H9 (cell line): ENCODE data around the gene USP6NL. TPM values are rescaled to one million over a fixed set of nuclear protein-coding genes. Genes with fewer than 3 reads are reported as not detected.
A peak's percentile ranks its signal among the peaks of the same experiment; 100 is the strongest.

ENCODE experiments used
- DNase-seq: peaks from one replicate; pipeline ENCODE4 v3.0.0-alpha.2; 2017
- H2AFZ ChIP-seq: one replicate; pipeline ENCODE4 v1.6.1; 2013; ENCODE audit warnings: mild to moderate bottlenecking, low read length, control low read depth, moderate library complexity
- H2AK5ac ChIP-seq: 2 replicates; pipeline ENCODE4 v1.6.1; 2013; ENCODE audit warnings: low read length, control low read depth, mixed read lengths; ENCODE audit not compliant: insufficient read length
- H2BK120ac ChIP-seq: one replicate; pipeline ENCODE4 v1.6.1; 2013; ENCODE audit warnings: low read depth, mild to moderate bottlenecking, low read length, control low read depth, inconsistent platforms; ENCODE audit not compliant: poor library complexity, severe bottlenecking
- H2BK12ac ChIP-seq: 2 replicates; pipeline ENCODE4 v1.6.1; 2013; ENCODE audit warnings: low read length, control low read depth, mixed read lengths, low read depth; ENCODE audit not compliant: insufficient read length
- H2BK15ac ChIP-seq: 2 replicates; pipeline ENCODE4 v1.6.1; 2013; ENCODE audit warnings: low read depth, low read length, control low read depth
- H2BK20ac ChIP-seq: one replicate; pipeline ENCODE4 v1.6.1; 2013; ENCODE audit warnings: low read depth, mild to moderate bottlenecking, low read length, control low read depth, inconsistent platforms; ENCODE audit not compliant: poor library complexity, severe bottlenecking
- H2BK5ac ChIP-seq: 2 replicates; pipeline ENCODE4 v1.6.1; 2013; ENCODE audit warnings: low read length, control low read depth, mixed read lengths; ENCODE audit not compliant: insufficient read length
- H3K14ac ChIP-seq: 2 replicates; pipeline ENCODE4 v1.6.1; 2013; ENCODE audit warnings: low read length, control low read depth; ENCODE audit not compliant: insufficient read depth
- H3K18ac ChIP-seq: 2 replicates; pipeline ENCODE4 v1.6.1; 2013; ENCODE audit warnings: low read depth, mild to moderate bottlenecking, mixed read lengths, low read length, control low read depth; ENCODE audit not compliant: insufficient read length
- H3K23ac ChIP-seq: 2 replicates; pipeline ENCODE4 v1.6.1; 2013; ENCODE audit warnings: low read length, control low read depth, mixed read lengths, low read depth; ENCODE audit not compliant: insufficient read length
- H3K23me2 ChIP-seq: 2 replicates; pipeline ENCODE4 v1.6.1; 2013; ENCODE audit warnings: low read depth, mild to moderate bottlenecking, mixed read lengths, low read length, control low read depth; ENCODE audit not compliant: insufficient read length, poor library complexity, severe bottlenecking
- H3K27ac ChIP-seq: 2 replicates; pipeline ENCODE4 v1.5.1; 2013; ENCODE audit warnings: low read length, control low read depth, mixed read lengths, low read depth; ENCODE audit not compliant: insufficient read length
- H3K27me3 ChIP-seq: 2 replicates; pipeline ENCODE4 v1.6.1; 2013; ENCODE audit warnings: low read length, control low read depth, inconsistent platforms; ENCODE audit not compliant: insufficient read depth
- H3K4ac ChIP-seq: 2 replicates; pipeline ENCODE4 v1.6.1; 2013; ENCODE audit warnings: low read depth, mild to moderate bottlenecking, control low read depth, inconsistent platforms, low read length, moderate library complexity
- H3K4me1 ChIP-seq: 2 replicates; pipeline ENCODE4 v1.6.1; 2013; ENCODE audit warnings: low read length, control low read depth, inconsistent platforms; ENCODE audit not compliant: insufficient read depth
- H3K4me2 ChIP-seq: 2 replicates; pipeline ENCODE4 v1.6.1; 2013; ENCODE audit warnings: low read length, control low read depth, mixed read lengths; ENCODE audit not compliant: insufficient read length, insufficient read depth
- H3K56ac ChIP-seq: 2 replicates; pipeline ENCODE4 v1.6.1; 2013; ENCODE audit warnings: low read depth, mild to moderate bottlenecking, mixed read lengths, low read length, control low read depth; ENCODE audit not compliant: insufficient read length
- H3K79me1 ChIP-seq: 2 replicates; pipeline ENCODE4 v1.6.1; 2013; ENCODE audit warnings: low read depth, mild to moderate bottlenecking, moderate library complexity, low read length, control low read depth, inconsistent platforms; ENCODE audit not compliant: insufficient read depth, poor library complexity, severe bottlenecking
- H3K79me2 ChIP-seq: 2 replicates; pipeline ENCODE4 v1.6.1; 2013; ENCODE audit warnings: low read length, control low read depth, inconsistent platforms; ENCODE audit not compliant: insufficient read depth
- H3K9ac ChIP-seq: 2 replicates; pipeline ENCODE4 v1.6.1; 2013; ENCODE audit warnings: low read length, control low read depth, mixed read lengths; ENCODE audit not compliant: insufficient read length; ENCODE audit errors: extremely low read depth
- H3K9me3 ChIP-seq: one replicate; pipeline ENCODE4 v1.6.1; 2013; ENCODE audit warnings: low read depth, low read length, inconsistent platforms; ENCODE audit not compliant: control insufficient read depth
- H3T11ph ChIP-seq: one replicate; pipeline ENCODE4 v1.6.1; 2013; ENCODE audit warnings: mild to moderate bottlenecking, low read length, control low read depth, inconsistent platforms
- H4K20me1 ChIP-seq: one replicate; pipeline ENCODE4 v1.6.1; 2013; ENCODE audit not compliant: control insufficient read depth, insufficient read length, insufficient read depth
- H4K5ac ChIP-seq: 2 replicates; pipeline ENCODE4 v1.6.1; 2013; ENCODE audit warnings: low read depth, mild to moderate bottlenecking, mixed read lengths, low read length, control low read depth; ENCODE audit not compliant: insufficient read length
- H4K8ac ChIP-seq: replicated peaks from 2 replicates; pipeline ENCODE4 v1.6.1; 2013; ENCODE audit warnings: low read length, control low read depth, mixed read lengths, low read depth; ENCODE audit not compliant: insufficient read length
- H4K91ac ChIP-seq: 2 replicates; pipeline ENCODE4 v1.6.1; 2013; ENCODE audit warnings: low read depth, mild to moderate bottlenecking, moderate library complexity, mixed read lengths, low read length, control low read depth; ENCODE audit not compliant: insufficient read length
- H3K27ac Mint-ChIP-seq, 3 experiments: 2 replicates in 2 of 3; 3 replicates in 1 of 3; pipeline ENCODE4 v1.8.0; 2020 to 2021; ENCODE audit warnings: mixed read lengths in 3 of 3, mild to moderate bottlenecking in 1 of 3, moderate library complexity in 1 of 3
- H3K27me3 Mint-ChIP-seq: 2 replicates; pipeline ENCODE4 v1.8.0; 2021; ENCODE audit warnings: low read depth, mild to moderate bottlenecking, moderate library complexity, mixed read lengths
- H3K36me3 Mint-ChIP-seq, 3 experiments: 2 replicates in 2 of 3; 3 replicates in 1 of 3; pipeline ENCODE4 v1.8.0; 2020 to 2021; ENCODE audit warnings: low read depth in 3 of 3, mixed read lengths in 3 of 3; ENCODE audit not compliant: insufficient read depth in 1 of 3
- H3K4me1 Mint-ChIP-seq, 2 experiments: 2 replicates each; pipeline ENCODE4 v1.8.0; 2020; ENCODE audit warnings: mixed read lengths in 2 of 2
- H3K4me3 Mint-ChIP-seq, 2 experiments: 2 replicates in 1 of 2; 3 replicates in 1 of 2; pipeline ENCODE4 v1.8.0; 2020 to 2021; ENCODE audit warnings: mild to moderate bottlenecking in 2 of 2, mixed read lengths in 2 of 2, moderate library complexity in 1 of 2
- H3K9me3 Mint-ChIP-seq, 2 experiments: 2 replicates in 1 of 2; 3 replicates in 1 of 2; pipeline ENCODE4 v1.8.0; 2020; ENCODE audit warnings: mild to moderate bottlenecking in 2 of 2, mixed read lengths in 2 of 2, moderate library complexity in 1 of 2
- WGBS: extraction: QIAGEN DNeasy Blood & Tissue Kit; methylation state at CpG from one replicate; pipeline ENCODE4 v1.1.7; 2013; ENCODE audit warnings: missing lambda C conversion rate, low lambda C conversion rate, mixed read lengths; ENCODE audit not compliant: insufficient read length; ENCODE audit errors: extremely low coverage; 5-methylcytosine and 5-hydroxymethylcytosine counted together
- total RNA-seq: library from RNA; stranded (reverse); gene quantifications from 2 replicates; pipeline ENCODE4 v1.2.1, GENCODE V29; 2021
- TF ChIP-seq, protein P1 (sequence below): fragments of 200-600 bp; sonication (generic); conservative IDR thresholded peaks from 3 replicates; pipeline ENCODE4 v1.8.0; 2021; ENCODE audit warnings: antibody characterized with exemption, mild to moderate bottlenecking

USP6NL gene
- total RNA-seq, 1 experiment from 2014 or later = 28.3 TPM

- Histone ChIP-seq H4K8ac (no peak overlapping the region), H3K23me2 (no peaks in the 10 kb centered on the region), H4K5ac (no peak overlapping the region), H3K14ac (no peak overlapping the region), H3K9ac (no peak overlapping the region), H3K9me3 (no peaks in the 10 kb centered on the region), H3K79me1 (no peaks in the 10 kb centered on the region), H2AFZ (no peak overlapping the region), H2BK20ac (no peak overlapping the region), H3K4ac (no peak overlapping the region), H3K23ac (no peak overlapping the region), H4K20me1 (no peaks in the 10 kb centered on the region), H3K18ac (no peak overlapping the region), H2BK5ac (no peak overlapping the region), H3K27ac (no peak overlapping the region), H3K56ac (no peak overlapping the region), H4K91ac (no peak overlapping the region), H2BK12ac (no peak overlapping the region), H3K4me2 (no peak overlapping the region), H3T11ph (no peak overlapping the region), H3K4me1 (no peaks in the 10 kb centered on the region; the same call in 1 of the 2 replicates), H3K27me3 (no peaks in the 10 kb centered on the region), H2BK120ac (no peak overlapping the region), H2AK5ac (no peak overlapping the region), H3K79me2 (no peaks in the 10 kb centered on the region), H2BK15ac (no peak overlapping the region)
- no peaks in the 10 kb centered on the region; the same call in none of the 2 replicates for H3K27me3 Mint-ChIP-seq
- peak; percentile 17 for DNase-seq
- TF ChIP-seq, protein P1, sequence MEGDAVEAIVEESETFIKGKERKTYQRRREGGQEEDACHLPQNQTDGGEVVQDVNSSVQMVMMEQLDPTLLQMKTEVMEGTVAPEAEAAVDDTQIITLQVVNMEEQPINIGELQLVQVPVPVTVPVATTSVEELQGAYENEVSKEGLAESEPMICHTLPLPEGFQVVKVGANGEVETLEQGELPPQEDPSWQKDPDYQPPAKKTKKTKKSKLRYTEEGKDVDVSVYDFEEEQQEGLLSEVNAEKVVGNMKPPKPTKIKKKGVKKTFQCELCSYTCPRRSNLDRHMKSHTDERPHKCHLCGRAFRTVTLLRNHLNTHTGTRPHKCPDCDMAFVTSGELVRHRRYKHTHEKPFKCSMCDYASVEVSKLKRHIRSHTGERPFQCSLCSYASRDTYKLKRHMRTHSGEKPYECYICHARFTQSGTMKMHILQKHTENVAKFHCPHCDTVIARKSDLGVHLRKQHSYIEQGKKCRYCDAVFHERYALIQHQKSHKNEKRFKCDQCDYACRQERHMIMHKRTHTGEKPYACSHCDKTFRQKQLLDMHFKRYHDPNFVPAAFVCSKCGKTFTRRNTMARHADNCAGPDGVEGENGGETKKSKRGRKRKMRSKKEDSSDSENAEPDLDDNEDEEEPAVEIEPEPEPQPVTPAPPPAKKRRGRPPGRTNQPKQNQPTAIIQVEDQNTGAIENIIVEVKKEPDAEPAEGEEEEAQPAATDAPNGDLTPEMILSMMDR = no peak
- WGBS = no CpG with 5 or more reads among the region's 8 CpGs
- H3K9me3 Mint-ChIP-seq = peaks cover 10% of the 10 kb centered on the region in 2 experiments
- H3K27ac Mint-ChIP-seq = no peak overlapping the region; a peak in 2 of 7 replicates
- H3K36me3 Mint-ChIP-seq = peaks cover 4 to 13% (median 6%) of the 10 kb centered on the region in 3 experiments; a peak in 6 of 7 replicates
- peaks cover 15 to 28% of the 10 kb centered on the region in 2 experiments for H3K4me1 Mint-ChIP-seq
- H3K4me3 Mint-ChIP-seq = no peak overlapping the region
These were observed 181.9 kb downstream of the USP6NL start for GRCh38 chr10:11429439-11430052.
